GM18858 (cell line): ENCODE measurements around the gene SYNE1.
A peak's percentile ranks its signal among the peaks of the same experiment; 100 is the strongest.
"Not testable (repeated sequence)": the region's sequence is repeated elsewhere in the genome, so short reads cannot be mapped to it uniquely, and the experiment has no call there.

Experiments
- ATAC-seq: cut with Tn5 transposase; IDR thresholded peaks from one replicate; pipeline ENCODE4 v1.9.1; 2021; ENCODE audit not compliant: unreplicated experiment

Gene SYNE1

GRCh38 chr6:152637296-152638047 is at the start of gene SYNE1:
SYNE1 (minus strand) TSS chr6:152637362; CDS start chr6:152628331, 9,031 bp downstream.
- no peak for ATAC-seq

GRCh38 chr6:152685819-152686218 is 48.7 kb upstream of the SYNE1 start:
- ATAC-seq = no peak

- ATAC-seq = not testable (repeated sequence)
Measured at GRCh38 chr6:152682935-152683334, 45.8 kb upstream of the SYNE1 start.

DNA sequence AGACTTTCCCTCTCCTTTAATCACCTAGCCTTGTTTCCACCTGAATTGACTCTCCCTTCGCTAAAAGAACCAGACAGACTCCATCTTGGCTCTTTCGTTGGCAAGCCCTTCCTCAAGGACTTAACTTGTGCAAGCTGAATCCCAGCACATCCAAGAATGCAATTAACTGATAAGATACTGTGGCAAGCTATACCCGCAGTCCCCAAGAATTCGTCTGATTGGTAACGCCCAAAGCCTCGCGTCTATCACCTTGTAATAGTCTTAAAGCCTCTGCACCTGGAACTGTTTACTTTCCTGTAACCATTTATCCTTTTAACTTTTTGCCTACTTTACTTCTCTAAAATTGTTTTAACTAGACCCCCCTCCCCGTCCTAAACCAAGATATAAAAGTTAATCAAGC is 45.0 kb upstream of the SYNE1 start:
- no peak for ATAC-seq

DNA sequence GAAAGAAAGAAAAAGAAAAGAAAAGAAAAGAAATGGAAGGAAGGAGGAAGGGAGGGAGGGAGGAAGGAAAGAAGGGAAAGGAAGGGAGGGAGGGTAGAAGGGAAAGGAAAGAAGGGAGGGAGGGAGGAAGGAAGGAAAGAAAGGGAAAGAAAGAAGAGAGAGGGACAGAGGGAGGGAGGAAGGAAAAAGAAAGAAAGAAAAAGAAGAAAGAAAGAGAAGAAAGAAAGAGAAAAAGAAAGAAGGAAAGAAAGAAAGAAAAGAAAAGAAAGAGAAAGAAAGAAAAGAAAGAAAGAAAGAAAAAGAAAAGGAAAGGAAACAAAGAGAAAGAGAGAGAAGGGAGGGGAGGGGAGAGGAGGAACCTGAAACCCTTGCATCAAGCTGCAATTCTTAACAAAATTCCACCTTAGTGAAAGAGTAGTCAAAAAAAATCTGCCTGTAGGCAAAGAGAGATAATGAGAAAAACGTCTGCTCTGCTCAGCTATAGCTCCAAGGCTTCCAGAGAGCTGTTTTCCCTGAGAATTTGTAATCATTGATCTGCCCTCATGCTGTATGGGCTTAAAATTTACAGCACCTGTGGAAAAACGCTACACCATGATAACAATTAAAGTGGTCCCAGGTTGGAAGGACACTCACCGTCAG is 43.8 kb upstream of the SYNE1 start:
- ATAC-seq = no peak

GRCh38 chr6:152680151-152680550 is 43.0 kb upstream of the SYNE1 start:
- ATAC-seq = no peak

GRCh38 chr6:152673236-152673635 is 36.1 kb upstream of the SYNE1 start:
- no peak for ATAC-seq

GRCh38 chr6:152671171-152671570 is 34.0 kb upstream of the SYNE1 start:
- no peak for ATAC-seq

DNA sequence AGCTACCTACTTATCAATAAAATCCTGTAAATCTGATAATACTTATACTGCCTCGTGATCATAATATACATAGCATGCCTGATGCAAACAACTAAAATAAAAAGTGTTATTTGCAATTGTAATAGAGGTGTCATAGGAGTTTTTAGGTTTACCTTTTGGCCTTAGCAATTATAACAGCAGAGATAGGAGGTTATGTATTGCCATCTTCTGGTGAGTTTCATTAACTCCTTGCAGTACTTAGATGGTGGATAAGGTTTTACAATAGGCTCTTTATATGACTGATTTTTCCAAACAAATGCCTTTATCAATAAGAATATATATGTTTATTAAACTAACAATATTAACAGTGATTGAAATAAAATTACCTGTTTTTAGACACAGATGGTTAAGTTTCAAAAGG is 32.7 kb upstream of the SYNE1 start:
- no peak for ATAC-seq

DNA sequence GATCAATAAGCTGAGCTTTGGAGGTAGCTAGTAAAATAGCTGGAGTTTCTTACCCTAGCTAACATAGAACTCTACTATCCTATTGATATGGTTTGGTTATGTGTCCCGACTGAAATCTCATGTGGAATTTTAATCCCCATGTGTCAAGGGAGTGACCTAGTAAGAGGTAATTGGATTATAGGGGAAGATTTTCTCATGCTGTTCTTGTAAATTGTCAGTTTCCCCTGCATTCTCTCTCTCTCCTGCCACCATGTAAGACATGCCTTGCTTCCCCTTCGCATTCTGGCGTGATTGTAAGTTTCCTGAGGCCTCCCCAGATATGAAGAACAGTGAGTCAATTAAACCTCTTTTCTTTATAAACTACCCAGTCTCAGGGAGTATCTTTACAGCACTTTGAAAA is 24.6 kb upstream of the SYNE1 start:
- no peak for ATAC-seq

- no peak for ATAC-seq
Measured at GRCh38 chr6:152651986-152652385, 14.8 kb upstream of the SYNE1 start.

DNA sequence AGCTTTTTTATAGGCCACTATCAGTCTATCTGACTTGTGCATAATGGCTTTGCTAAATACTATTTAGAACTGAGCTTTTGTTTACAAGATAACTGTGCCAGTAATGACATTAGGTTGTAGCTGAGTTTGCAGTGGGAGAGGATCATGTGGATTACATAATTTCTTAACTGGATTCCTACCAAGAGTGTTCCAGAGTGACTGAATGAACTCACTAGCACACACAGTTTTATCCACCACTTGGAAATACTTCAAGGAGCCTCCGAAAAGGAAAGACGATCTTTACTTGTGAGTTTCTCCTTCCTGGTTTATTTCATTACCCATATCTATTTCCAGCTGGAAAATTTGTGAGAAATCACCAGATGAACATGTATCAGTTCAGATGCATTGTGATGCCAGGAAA is 10.9 kb upstream of the SYNE1 start:
- ATAC-seq = no peak

- not testable (repeated sequence) for ATAC-seq
Measured at GRCh38 chr6:152646732-152647131, 9.6 kb upstream of the SYNE1 start.

DNA sequence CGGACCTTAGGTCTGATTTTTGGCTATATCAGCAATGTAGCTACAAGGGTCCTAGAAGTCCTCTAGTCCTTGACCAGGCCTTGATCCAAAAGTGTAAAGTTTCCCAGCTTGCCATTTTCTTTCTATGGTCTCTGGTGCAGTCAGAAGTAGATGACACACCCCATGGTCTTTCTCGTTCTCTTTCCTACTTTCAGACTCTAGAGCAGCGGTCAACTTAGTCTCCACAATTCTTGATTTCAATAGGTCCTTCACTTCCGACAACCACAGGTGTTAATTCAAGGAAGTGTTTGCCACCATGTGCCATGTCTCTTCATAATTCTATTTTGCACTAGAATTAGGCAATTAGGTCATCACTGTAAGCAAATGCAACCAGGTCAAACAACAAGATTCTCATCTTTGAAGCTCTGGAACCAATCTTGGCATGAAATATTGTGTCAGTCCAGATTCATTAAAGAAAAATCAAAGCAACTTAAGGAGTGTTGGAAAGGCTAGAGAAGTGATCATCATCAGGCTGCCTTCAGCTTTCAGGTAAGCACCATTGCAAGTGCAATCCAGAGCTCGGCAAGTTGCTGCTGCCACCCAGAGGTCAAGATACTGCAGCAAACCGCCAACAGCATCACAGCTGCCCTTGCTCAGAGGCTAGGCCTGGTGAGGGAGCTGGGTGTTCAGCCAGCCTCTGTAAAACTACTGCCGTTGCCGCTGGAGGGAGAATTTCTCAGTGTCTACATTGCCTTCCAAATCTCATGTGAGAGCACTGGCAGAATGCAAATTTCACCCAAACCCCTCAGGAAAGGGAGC is 5.6 kb upstream of the SYNE1 start:
- ATAC-seq = peak; percentile 75

GRCh38 chr6:152636609-152637295 is 410 bp downstream of the SYNE1 start:
- no peak for ATAC-seq

DNA sequence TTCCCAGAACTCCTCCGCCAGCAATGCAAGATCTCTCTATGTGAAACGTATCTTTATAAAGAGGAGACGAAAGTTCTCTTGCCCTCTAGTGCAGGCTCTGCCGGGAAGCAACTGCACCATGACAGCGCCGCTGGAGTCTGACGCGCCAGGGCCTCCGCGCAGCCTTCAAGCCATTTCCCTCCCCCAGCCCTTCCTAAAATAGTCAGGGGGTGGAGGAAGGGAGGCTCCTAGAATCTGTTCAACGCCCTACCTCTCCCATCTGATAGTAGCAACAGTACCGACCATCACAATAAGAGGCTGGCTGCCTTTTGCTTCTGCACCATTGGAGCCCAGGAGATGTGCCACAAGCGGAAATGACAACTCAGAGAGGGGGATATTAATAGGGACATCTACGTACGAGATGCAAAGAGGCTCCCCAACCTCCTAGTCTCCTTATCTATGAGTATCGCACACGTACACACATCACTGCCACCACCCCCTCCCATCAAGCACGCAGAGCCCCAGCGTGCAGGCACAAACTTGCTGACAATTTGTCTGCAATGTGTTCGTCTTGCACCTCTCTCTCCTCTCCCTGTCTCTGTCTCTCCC is 1.0 kb downstream of the SYNE1 start:
- no peak for ATAC-seq

GRCh38 chr6:152634773-152635172 is 2.4 kb downstream of the SYNE1 start:
- peak; percentile 49 for ATAC-seq

- ATAC-seq = no peak
Measured at GRCh38 chr6:152632121-152632782, 4.9 kb downstream of the SYNE1 start.

DNA sequence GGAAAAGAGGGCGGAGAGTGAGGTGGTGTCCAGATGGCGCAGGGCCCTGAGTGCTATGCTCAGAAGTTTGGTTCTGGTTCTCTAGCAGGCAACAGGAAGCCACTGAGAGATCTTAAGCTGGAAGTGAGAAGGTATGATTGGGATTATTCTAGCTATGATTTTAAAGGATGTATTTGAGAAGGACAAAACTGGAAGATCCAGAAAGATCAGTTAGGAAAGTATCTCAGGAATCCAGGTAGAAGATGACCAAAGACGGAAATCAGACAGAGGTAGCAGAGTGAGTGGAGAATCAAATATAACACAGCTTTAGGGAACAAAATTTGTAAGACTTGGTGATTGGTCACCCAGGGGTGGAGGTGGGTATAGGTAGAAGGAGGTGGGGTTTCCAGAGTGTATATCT is 5.8 kb downstream of the SYNE1 start:
- no peak for ATAC-seq

GRCh38 chr6:152630832-152631231 is 6.3 kb downstream of the SYNE1 start:
- ATAC-seq = no peak
